ENCODE measurements around the gene CACNA1S. TPM values are rescaled to one million over a fixed set of nuclear protein-coding genes. Genes with fewer than 3 reads are reported as not detected.

CACNA1S gene
- total and polyA plus RNA-seq, 2 of the 8 experiments (the other 6 are each of a cell fraction or from before 2014, with no cell fraction given): 0.06 TPM; not detected in 1

DNA sequence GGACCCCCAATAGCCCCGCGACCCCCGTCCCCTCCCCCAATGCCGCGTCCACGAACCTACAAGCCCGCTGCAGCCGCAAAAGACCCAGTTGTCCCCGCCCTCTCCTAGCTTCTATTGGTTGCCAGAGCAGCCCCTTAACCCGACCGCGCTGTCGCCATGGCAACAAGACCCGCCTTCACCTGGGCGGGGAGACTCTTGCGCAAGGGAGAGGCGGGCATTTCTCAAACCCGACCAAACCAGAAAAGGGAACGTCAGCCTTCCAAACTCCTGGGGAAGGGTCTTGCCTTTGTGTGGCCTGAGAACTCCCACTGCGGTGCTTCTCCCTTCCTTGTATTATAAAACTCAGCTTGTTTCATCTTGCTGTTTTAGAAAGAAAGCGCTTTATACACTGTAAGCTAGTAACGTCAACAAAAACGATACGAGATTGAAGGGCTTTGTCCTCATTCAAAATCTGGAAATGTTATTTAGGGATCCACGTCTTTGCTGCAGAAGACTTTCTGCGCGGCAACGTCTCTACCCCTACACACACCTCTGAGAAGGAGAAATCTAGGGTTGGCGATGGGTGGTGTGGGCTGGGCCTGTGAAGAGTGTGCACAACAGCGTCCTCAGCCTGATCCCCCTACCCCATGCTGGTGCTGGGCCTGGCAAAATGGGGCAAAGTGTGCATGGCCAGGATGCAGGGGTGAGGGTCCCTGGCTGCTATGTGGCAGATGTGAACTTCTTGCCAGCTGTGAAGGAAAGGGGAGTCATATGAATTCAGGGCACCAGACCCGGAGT, 42.4 kb upstream of the CACNA1S start, which contains the start of gene TMEM9 (continued):
- peak in 1 of 2 experiments; percentile 7; a peak in 1 of 4 replicates for TF ChIP-seq SIN3A (conservative IDR thresholded peaks at IDR 0.05 in 1 of 2, IDR thresholded peaks at IDR 0.05 in 1 of 2; ENCODE audit: low read depth in 1 of 2, low read length in 2 of 2)
- TF ChIP-seq YY1 (IDR thresholded peaks at IDR 0.05; ENCODE audit: low read depth, low read length): no peak
- TF ChIP-seq POLR2A (IDR thresholded peaks at IDR 0.05; ENCODE audit: control extremely low read depth in 1 of 2, low read depth in 2 of 2, low read length in 2 of 2): peak; percentile 20 to 67; a peak in 1 of 3 replicates
- TF ChIP-seq CEBPB (IDR thresholded peaks at IDR 0.05; ENCODE audit: low read depth, low read length): peak; percentile 100
- peak; percentile 94 for TF ChIP-seq SP1 (IDR thresholded peaks at IDR 0.05; ENCODE audit: low read depth, low read length)
- TF ChIP-seq CHD2 (IDR thresholded peaks at IDR 0.05; ENCODE audit: low read length): peak; percentile 84

Measured in H1 (cell line).